ENCODE measurements around the gene ADIPOR2. TPM values are rescaled to one million over a fixed set of nuclear protein-coding genes. Genes with fewer than 3 reads are reported as not detected.

The ADIPOR2 gene
- total and polyA plus RNA-seq, 10 of the 15 experiments (the other 5 are each of a cell fraction or from before 2014, with no cell fraction given): 8.6 to 65.0 (median 38.0) TPM

DNA sequence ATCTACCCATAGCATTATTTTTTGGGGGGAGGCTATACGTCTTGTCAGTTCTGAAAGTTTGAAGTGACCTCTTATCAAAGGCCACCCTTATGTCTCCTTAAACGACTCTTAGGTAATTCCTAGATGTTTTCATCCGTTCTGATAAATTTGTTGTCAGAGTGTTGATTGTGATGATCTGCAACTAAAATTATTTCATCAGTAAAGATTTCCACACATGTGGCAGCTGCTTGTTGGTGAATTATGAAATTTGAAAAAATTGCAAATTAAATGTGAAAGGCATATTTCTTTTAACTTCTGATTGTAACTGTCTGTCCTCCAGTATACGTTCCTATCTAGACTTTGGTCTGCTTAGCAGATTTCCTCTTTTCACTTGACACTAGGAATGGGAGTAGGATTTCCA, 1.4 kb downstream of the ADIPOR2 start:
- in situ Hi-C loops (cut with MboI): no loop called here
- ChIA-PET CTCF (interaction anchor here (0.7 to 1.6 kb wide), 4 partner anchors 16 to 99 kb away, joined by 3 to 4 read pairs (median 4); no protein-coding TSS in a partner anchor), SMC1A (ENCODE audit: uncharacterized antibody, unreplicated experiment) (interaction anchor here (0.6 to 1.6 kb wide), 7 partner anchors 11 to 100 kb away, joined by 3 to 6 read pairs (median 3); no protein-coding TSS in a partner anchor), RAD21 (ENCODE audit: unreplicated experiment) (interaction anchor here (0.6 kb wide), 1 partner anchor 86 kb away, joined by 3 read pairs; no protein-coding TSS in a partner anchor), POLR2A (interaction anchor here (0.5 to 1.0 kb wide), 2 partner anchors 51 to 138 kb away, joined by 3 to 4 read pairs; no protein-coding TSS in a partner anchor)
- peaks cover 5% of the 10 kb centered on the region; the same call in 1 of the 2 replicates for H3K4me1 ChIP-seq (ENCODE audit: control insufficient read depth, insufficient read depth, low read length)
- BruUV-seq (replicated peaks): TSS peak; percentile 76
- peak overlapping the region; percentile 93 for H3K4me3 ChIP-seq
- ATAC-seq: no peak
- H3K4me2 ChIP-seq (ENCODE audit: control insufficient read depth, insufficient read depth): peak overlapping the region; percentile 52
- H4K20me1 ChIP-seq (ENCODE audit: control insufficient read depth, insufficient read depth): no peaks in the 10 kb centered on the region
- intact Hi-C loops (cut with micrococcal nuclease; ENCODE audit: unreplicated experiment): loop anchor here (5.0 kb wide), 1 partner anchor 55 kb away; no protein-coding TSS in a partner anchor
- 23% methylated on average over 4 of the region's 4 CpGs for WGBS (ENCODE audit: insufficient coverage, insufficient replicate concordance, low lambda C conversion rate, missing lambda C conversion rate)
- H3K79me2 ChIP-seq (ENCODE audit: control insufficient read depth, insufficient read depth, low read length): peaks cover 62% of the 10 kb centered on the region
- H3K36me3 ChIP-seq (ENCODE audit: control insufficient read depth in 2 of 2, insufficient read depth in 2 of 2, low read length in 1 of 2): no peaks in the 10 kb centered on the region
- DNase-seq (ENCODE audit: low read depth, low spot score): no peak
- H3K27ac ChIP-seq (ENCODE audit: control insufficient read depth, insufficient read depth): no peak overlapping the region
- FAIRE-seq: no peak
- no peaks in the 10 kb centered on the region for H3K9me3 ChIP-seq (replicated peaks; ENCODE audit: control insufficient read depth, insufficient read depth, low read length)
- no peak overlapping the region; the same call in 1 of the 2 replicates for H3K9ac ChIP-seq (ENCODE audit: control insufficient read depth, insufficient read depth, low read length)
- no peak overlapping the region for H2AFZ ChIP-seq (ENCODE audit: control insufficient read depth, low read depth, low read length)
- no peaks in the 10 kb centered on the region for H3K27me3 ChIP-seq (replicated peaks in 1 of 2; ENCODE audit: control insufficient read depth in 2 of 2, insufficient read depth in 2 of 2, low read length in 1 of 2)
- TF ChIP-seq REST (IDR thresholded peaks at IDR 0.05; ENCODE audit: low read depth, low read length) (no peak), TAF1 (IDR thresholded peaks at IDR 0.05; ENCODE audit: borderline replicate concordance, low read depth, low read length) (no peak), ZNF592 (IDR thresholded peaks at IDR 0.05) (no peak), SRF (IDR thresholded peaks at IDR 0.05; ENCODE audit: low read depth in 2 of 2, low read length in 2 of 2) (no peak), RELB (IDR thresholded peaks at IDR 0.05; ENCODE audit: low read depth) (no peak), HDAC6 (IDR thresholded peaks at IDR 0.05; ENCODE audit: unreplicated experiment) (no peak), IRF3 (IDR thresholded peaks at IDR 0.05) (no peak), MYB (IDR thresholded peaks at IDR 0.05; ENCODE audit: borderline replicate concordance, low read depth, low read length) (no peak), RAD21 (IDR thresholded peaks at IDR 0.05; ENCODE audit: insufficient read depth, low read depth, low read length) (no peak), RFX5 (IDR thresholded peaks at IDR 0.05; ENCODE audit: low read depth, low read length) (no peak), TARDBP (IDR thresholded peaks at IDR 0.05; ENCODE audit: borderline replicate concordance) (no peak), RBBP5 (conservative IDR thresholded peaks at IDR 0.05) (no peak), CBFB (IDR thresholded peaks at IDR 0.05; ENCODE audit: low read depth) (no peak), RB1 (IDR thresholded peaks at IDR 0.05; ENCODE audit: borderline replicate concordance) (no peak)

Data from GM12878 (cell line).